NCI-H1092 (cell line): ENCODE results near the gene DCST1.
"Not testable (repeated sequence)": the region's sequence is repeated elsewhere in the genome, so short reads cannot be mapped to it uniquely, and the experiment has no call there.

Experiments used
- DNase-seq: peaks from one replicate; lab custom pipeline; 2025; lab: John Stamatoyannopoulos, UW

The DCST1 gene, protein sequence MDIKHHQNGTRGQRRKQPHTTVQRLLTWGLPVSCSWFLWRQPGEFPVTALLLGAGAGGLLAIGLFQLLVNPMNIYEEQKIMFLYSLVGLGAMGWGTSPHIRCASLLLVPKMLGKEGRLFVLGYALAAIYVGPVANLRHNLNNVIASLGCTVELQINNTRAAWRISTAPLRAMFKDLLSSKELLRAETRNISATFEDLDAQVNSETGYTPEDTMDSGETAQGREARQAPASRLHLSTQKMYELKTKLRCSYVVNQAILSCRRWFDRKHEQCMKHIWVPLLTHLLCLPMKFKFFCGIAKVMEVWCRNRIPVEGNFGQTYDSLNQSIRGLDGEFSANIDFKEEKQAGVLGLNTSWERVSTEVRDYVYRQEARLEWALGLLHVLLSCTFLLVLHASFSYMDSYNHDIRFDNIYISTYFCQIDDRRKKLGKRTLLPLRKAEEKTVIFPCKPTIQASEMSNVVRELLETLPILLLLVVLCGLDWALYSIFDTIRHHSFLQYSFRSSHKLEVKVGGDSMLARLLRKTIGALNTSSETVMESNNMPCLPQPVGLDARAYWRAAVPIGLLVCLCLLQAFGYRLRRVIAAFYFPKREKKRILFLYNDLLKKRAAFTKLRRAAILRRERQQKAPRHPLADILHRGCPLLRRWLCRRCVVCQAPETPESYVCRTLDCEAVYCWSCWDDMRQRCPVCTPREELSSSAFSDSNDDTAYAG

DNA sequence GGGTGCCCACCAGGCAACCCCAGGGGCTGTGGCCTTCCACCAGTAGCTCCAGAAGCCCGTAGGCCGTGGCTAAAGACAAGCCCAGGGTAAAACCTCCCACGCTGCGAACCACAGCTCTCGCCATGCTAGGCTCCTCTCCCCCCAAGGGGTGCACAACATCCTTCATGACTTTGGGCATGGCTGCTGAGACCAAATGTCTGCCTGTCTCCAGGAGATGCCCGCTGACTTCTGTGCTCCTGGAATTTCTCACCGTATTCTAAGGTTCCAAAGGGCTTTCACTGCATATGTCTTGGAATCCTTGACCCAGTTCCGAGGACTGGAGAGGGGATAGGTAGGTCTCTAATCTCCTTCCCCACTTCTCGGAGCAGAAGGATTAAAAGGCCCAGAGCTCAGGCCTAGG is at the start of gene DCST1, which contains the start of gene DCST2:
Gene DCST1, plus strand, starts transcription at position 301 of the 400 bp plus-strand sequence. CDS start 213 bp downstream, outside the sequence.
Gene DCST2, minus strand, starts transcription at position 258 of the 400 bp plus-strand sequence. Its CDS starts 80 bp downstream, at position 178.
- DNase-seq = no peak

DNA sequence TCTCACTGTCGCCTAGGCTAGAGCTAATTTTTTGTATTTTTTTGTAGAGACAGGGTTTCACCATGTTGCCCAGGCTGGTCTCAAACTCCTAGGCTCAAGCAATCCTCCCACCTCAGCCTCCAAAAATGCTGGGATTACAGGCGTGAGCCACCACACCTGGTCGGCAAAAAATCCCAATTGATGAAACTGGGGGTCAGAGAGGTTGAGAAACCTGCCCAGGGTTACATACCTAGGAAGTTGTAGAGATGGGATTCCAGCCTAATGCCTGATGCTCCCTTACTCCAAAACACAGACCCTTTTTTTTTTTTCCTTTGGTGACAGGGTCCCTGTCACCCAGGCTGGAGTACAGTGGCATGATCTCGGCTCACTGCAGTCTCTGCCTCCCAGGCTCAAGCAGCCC is 46.9 kb upstream of the DCST1 start:
- not testable (repeated sequence) for DNase-seq

DNA sequence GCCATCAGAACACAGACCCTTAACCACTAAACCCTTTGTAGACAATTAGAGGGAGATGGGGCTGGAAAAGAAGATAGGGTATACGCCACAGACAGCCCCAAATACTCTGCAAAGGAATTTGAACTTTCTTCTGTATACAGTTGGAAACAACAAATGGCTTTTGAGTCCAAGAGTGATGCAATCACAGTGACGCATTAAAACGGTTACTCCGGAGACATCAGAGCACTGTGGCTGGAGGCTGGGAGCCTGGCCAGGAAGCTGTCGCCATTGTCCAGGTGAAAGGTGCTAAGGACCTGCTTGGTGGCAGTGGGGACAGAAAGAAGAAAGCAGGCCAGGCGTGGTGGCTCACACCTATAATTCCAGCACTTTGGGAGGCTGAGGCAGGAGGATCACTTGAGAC is 46.3 kb upstream of the DCST1 start:
- DNase-seq = no peak

DNA sequence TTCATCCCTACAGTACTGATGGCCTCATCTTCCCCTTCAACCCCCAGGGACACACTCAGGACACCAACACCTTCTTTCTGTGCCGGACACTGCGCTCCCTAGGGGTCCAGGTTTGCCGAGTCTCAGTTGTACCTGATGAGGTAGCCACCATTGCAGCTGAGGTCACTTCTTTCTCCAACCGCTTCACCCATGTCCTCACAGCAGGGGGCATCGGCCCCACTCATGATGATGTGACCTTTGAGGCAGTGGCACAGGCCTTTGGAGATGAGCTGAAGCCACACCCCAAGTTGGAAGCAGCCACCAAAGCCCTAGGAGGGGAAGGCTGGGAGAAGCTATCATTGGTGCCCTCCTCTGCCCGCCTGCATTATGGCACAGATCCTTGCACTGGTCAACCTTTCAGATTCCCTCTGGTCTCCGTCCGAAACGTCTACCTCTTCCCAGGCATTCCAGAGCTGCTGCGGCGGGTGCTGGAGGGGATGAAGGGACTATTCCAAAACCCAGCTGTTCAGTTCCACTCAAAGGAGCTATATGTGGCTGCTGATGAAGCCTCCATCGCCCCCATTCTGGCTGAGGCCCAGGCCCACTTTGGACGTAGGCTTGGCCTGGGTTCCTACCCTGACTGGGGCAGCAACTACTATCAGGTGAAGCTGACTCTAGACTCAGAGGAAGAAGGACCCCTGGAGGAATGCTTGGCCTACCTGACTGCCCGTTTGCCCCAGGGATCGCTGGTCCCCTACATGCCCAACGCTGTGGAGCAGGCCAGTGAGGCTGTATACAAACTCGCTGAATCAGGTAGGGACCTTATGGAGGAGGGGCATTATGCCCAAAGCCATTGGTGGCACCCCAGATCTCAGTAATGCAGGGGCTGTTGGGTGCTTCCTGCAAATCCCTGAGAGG is 45.3 kb upstream of the DCST1 start:
- no peak for DNase-seq

DNA sequence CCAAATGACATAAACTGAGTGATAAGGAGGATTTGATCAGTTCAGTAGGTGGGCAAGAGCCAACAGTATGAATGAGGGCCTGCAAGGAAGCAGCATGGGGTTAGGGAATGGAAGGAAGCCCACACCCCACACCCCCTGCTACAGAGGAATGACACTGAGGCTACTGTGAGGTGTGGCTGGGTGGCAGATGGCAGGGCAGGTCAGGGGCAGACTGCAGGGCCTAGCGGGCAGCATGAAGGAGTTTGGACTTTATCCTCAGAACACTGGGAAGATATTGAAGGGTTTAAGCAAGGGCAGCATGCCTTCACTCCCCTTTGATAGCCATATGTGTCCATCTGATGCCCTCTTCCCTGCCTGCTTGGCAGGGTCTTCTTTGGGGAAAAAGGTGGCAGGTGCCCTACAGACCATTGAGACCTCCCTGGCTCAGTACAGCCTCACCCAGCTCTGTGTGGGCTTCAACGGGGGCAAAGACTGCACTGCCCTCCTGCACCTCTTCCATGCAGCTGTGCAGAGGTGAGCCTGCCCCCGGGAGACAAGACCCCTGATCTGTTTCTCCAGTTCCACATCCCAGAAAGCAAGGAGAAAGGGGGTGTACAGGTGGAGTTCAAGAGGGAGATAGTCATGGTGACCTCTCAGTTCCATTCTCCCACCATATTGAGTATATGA is 44.3 kb upstream of the DCST1 start:
- no peak for DNase-seq

DNA sequence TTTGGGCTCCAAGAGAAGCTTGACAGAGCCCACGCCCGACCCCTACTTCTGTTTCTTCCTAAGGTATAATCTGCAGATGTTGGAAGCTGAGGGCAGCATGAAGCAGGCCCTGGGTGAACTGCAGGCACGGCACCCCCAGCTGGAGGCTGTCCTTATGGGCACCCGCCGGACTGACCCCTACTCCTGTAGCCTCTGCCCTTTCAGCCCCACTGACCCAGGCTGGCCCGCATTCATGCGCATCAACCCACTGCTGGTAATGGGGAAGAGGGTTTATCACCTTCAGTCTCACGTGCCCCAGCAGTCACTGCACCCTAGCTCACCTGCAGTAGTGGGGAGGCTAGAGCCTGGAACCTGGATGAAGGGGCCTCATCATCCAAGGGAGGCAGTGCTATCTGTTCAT is 43.3 kb upstream of the DCST1 start:
- no peak for DNase-seq

DNA sequence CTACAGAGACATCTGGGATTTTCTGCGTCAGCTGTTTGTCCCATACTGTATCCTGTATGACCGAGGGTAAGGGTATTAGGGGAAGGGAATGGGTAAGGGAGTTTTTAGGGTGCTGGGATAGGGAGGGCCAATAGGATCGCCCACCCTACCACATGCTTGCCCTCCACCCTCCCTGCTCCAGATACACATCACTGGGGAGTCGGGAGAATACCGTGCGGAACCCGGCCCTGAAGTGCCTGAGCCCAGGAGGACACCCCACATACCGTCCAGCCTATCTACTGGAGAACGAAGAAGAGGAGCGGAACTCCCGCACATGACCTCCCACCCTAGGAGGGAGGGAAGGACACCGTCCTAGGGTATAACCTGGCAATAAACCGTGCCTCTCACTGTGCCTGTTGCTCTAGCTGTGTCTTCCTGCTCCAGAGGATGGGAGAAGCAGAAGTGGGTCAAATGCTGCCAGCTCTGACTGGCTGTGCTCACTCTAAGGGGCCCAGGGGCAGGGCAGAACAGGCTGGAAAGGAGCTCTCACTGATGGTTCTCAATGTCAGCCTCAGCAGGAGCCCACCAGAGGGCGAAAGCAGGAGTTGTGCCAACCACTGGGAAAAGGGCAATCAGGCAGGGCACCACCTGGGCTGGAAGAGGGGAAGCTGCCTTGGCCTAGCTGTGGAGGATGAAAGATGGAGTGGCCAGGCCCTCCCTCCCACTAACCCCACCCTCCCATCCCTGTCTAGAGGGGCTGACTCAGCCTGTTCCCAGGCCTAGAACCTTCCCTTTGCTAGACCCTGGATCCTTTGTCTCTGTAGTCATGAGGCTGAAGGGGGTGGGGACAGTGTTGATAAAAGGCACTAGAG is 40.7 kb upstream of the DCST1 start:
- DNase-seq = no peak

DNA sequence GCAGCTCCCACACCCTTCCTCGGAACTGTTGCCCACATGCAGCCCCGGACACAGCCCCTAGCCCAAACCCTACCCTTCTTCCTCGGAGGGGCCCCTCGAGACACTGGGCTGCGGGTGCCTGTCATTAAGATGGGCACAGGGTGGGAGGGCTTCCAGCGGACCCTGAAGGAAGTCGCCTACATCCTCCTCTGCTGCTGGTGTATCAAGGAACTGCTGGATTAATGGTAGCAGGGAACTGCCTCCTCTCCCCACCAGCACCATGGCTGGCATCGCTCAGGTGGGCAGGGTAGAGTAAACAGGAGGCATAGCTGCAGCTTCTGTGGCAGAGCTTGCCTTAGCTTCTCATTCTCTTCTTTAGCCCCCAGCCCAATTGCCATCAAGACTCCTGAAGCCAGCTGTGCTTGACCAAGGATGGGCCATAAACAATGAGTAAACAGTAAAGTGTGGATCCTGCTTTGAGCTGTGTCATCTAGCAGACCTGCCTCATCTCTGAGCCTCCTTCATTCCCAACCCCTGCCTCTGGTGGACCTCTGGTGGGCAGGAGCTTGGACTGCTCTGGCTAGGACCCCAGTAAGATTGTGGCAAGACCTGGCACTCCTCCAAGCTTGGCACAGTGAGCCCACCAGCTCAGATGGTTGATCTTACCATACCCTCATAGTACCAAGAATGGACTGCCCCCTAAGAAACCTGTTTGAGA is 39.9 kb upstream of the DCST1 start, which contains the start of gene LENEP:
Gene LENEP, plus strand, starts transcription at position 15 of the 697 bp plus-strand sequence. Its CDS starts 22 bp downstream, at position 37.
- DNase-seq = no peak

DNA sequence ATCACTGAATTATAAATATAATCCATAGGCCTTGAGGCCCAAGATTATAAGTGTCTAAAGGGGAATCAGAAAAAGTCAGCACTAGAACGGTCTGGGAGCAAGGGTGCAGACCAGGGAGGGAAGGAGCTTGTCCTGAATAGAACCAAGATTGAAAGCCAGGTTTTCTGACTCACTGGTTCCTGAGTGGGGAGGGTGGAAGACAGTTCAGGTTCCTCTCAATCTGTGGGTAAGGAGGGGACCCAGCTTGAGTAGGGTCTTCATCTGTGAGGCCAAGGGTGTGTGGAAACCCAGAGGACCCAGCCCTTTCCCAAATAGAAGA is 39.4 kb upstream of the DCST1 start:
- DNase-seq = no peak

DNA sequence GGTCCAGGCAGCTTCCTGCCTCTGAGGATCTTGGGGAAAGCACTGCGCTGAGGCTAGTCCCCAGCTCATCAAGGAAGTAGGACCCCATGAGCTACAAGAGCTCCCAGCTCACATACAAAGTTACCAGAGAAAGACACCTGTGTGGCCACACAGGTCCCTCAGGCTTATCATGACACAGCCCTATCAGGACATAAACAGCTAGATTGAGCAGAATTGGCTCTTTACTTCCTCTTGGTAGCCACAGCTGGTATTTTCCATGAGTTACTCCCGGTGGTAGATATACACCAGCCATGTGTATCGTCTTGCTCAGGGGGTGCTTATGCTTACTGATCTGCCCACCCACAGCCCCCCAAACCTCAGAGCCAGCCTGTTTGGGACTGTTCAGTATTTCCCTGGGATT is 39.0 kb upstream of the DCST1 start:
- no peak for DNase-seq

DNA sequence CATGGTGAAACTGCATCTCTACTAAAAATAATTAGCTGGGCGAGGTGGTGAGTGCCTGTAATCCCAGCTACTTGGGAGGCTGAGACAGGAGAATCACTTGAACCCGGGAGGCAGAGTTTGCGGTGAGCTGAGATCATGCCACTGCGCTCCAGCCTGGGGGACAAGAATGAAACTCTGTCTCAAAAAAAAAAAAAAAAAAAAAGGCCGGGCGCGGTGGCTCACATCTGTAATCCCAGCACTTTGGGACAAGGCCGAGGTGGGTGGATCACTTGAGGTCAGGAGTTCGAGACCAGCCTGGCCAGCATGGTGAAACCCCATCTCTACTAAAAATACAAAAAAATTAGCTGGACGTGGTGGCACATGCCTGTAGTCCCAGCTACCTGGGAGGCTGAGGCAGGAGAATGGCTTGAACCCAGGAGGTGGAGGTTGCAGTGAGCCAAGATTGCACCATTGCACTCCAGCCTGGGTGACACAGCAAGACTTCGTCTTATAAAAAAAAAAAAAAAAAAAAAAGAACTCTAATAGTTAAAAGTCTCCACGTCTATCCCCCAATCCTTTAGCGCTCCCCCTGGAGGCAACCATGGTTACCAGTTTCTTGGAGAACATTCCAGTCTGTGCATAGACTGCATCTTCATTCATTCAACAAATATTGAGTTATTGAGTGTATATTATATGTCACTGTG is 38.2 kb upstream of the DCST1 start:
- DNase-seq = not testable (repeated sequence)

DNA sequence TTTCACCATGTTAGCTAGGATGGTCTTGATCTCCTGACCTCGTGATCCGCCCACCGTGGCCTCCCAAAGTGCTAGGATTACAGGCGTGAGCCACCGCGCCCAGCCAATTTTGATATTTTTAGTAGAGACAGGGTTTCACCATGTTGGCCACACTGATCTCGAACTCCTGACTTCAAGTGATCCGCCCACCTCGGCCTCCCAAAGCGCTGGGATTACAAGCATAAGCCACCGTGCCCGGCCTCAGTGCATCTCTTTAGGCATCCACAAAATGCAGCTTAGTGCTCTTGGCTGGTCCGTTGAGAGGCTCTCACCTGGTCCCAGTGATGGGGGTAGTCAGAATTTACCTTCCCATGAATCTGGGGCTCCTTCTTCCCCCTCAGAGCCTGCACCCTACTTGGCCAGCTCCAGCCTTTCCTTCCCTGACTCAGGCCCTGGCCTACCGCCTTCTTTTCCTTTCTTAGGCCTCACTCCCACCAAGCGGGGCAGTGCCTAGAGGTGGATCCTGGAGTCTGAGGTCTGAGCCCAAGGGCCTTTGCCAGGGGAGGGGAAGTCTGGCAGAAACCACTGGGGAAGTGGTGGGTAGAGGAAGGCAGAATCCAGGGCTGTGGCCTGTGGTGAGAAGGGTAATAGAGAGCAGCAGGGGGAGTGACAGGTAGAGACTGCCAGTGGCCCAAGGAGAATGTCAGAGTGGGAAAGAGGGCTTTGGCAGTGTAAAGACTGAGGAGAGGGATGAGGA is 36.5 kb upstream of the DCST1 start:
- DNase-seq = no peak

DNA sequence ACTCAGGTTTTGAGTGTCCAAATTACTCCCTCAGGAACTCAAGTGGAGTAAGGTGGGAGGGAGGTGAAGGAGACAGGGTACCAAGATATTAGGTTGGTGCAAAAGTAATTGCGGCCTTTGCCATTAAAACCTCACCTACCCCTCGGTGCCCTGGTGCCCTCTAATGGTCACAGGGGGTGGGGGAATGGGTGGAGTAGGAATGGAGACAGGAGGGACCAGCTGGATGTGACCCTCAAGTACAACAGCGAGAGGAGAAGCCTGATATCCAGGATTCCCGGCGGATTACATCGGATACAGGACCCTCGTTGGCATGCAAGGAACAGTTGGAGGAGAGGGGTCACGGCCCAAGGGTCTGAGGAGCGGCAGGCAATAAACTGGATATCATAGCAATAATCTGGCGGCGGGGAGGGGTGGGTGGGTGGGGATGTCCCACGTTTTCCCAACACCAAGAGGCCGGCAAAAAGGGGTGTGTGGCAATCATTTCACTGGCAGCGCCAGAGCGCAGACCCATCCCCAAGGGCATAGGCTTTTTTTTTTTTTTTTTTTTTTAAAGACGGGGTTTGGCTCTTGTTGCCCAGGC is 35.3 kb upstream of the DCST1 start:
- no peak for DNase-seq

DNA sequence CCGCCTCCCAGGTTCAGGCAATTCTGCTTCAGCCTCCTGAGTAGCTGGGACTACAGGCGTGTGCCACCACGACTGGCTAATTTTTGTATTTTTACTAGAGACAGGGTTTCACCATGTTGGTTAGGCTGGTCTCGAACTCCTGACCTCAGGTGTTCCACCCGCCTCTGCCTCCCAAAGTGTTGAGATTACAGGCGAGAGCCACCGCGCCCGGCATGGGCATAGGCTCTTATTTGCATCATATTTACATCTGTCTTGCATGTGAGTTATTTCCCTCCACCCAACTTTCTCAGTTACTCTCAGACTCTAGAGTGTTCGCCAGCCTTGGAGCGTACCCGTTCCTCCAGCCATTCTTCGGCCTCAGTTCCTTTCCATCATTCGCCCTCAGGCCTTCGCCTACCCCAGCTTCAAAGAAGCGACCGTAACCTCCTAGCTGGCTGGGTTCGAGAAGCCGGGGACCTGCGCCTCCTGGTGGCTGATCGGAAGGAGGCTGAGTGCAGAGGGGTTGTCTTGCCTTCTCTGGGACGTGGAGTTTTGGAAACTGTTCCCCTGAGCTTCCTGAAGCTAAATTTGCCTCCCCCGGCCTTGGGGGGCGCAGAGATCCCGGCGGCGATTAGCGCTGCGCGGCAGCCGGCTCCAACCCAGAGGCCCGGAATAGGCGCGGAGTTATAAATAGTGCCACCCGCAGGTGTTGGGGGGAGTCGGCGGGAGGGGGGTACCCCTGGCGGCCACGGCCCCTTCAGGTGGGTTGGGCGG is 34.6 kb upstream of the DCST1 start:
- no peak for DNase-seq

DNA sequence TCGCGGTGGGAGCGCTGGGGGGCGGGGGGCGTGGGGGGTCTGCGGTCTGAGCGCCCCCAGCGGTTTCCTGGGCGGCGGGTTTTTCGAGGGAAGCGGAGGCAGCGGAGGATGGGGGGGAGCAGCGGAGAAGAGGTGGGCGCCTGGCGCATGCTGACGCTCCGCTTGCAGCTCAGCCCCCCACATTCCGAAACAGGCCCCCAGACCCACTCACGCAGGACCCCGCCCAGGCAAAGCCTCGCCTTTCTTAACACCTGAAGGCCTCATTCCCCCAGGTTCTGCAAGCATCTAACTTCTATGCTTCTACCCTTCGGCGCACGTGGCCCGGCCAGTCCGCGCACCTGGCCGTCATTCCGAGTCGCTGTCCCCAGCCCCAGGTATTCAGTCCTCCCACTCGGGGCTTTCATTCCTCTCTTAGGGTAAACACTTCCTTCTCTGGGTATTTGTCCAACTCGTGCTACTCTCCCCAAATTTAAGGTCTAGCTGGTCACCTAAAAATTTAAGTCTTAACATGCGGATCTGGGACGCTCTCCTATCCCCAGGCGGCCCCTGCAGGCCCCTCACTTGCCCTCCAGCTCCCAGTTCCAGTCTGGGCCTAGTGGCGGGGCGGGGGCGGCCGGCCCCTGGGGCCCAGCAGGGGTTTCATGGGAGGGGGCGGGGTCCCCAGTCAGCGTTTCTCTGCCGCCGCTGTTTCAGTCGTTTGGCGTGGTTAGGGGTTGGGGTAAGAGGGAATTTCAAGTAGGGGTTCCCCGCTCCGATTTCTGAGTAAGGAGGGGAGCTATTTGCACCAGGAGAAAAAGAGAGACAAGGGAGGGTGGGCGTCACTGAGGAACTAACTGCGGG is 33.8 kb upstream of the DCST1 start:
- DNase-seq = no peak

DNA sequence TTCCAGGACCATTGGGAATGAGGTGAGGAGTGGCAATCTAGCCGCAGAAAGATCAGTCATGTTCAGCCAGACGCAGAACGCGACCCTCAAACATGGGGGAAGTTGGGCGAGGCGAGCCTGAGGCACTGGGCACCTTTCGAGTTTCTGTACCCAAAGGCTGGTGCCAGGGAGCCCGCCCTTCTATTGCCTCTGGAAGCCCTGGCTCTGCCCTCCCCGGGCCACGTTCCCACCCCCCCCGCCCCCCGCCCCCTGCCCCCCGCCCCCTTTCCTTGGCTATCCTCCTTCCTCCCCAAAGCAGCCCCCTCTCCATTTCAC is 33.3 kb upstream of the DCST1 start:
- DNase-seq = no peak
